ENCODE measurements around the gene ARPP21.

The ARPP21 gene

GRCh38 chr3:35751207-35751606, 111.9 kb downstream of the ARPP21 start:
- H3F3A ChIP-seq (ENCODE audit: control insufficient read depth, insufficient read depth): no peaks in the 10 kb centered on the region
- no peaks in the 10 kb centered on the region for H3K9me3 ChIP-seq (ENCODE audit: control insufficient read depth, insufficient read depth, low read length)
- no peaks in the 10 kb centered on the region for H3K36me3 ChIP-seq (ENCODE audit: control insufficient read depth, low read length)
- H3K4me3 ChIP-seq (ENCODE audit: low read length): no peak overlapping the region
- H3K4me1 ChIP-seq (ENCODE audit: control insufficient read depth, low read length): no peaks in the 10 kb centered on the region
- H3K27ac ChIP-seq (ENCODE audit: low read depth, low read length): no peak overlapping the region
- no peaks in the 10 kb centered on the region for H3K9me2 ChIP-seq (replicated peaks; ENCODE audit: control insufficient read depth, low read length)
- TF ChIP-seq, protein P1, sequence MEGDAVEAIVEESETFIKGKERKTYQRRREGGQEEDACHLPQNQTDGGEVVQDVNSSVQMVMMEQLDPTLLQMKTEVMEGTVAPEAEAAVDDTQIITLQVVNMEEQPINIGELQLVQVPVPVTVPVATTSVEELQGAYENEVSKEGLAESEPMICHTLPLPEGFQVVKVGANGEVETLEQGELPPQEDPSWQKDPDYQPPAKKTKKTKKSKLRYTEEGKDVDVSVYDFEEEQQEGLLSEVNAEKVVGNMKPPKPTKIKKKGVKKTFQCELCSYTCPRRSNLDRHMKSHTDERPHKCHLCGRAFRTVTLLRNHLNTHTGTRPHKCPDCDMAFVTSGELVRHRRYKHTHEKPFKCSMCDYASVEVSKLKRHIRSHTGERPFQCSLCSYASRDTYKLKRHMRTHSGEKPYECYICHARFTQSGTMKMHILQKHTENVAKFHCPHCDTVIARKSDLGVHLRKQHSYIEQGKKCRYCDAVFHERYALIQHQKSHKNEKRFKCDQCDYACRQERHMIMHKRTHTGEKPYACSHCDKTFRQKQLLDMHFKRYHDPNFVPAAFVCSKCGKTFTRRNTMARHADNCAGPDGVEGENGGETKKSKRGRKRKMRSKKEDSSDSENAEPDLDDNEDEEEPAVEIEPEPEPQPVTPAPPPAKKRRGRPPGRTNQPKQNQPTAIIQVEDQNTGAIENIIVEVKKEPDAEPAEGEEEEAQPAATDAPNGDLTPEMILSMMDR (IDR thresholded peaks at IDR 0.05; ENCODE audit: low read depth, low read length, poor library complexity, severe bottlenecking): no peak
- TF ChIP-seq EZH2phosphoT487 (IDR thresholded peaks at IDR 0.05; ENCODE audit: borderline replicate concordance, low read length): no peak
- H4K20me1 ChIP-seq (ENCODE audit: control insufficient read depth, insufficient read depth, low read depth, low read length): no peaks in the 10 kb centered on the region
- H3K27me3 ChIP-seq (ENCODE audit: control insufficient read depth, low read length): no peaks in the 10 kb centered on the region
- H3K79me2 ChIP-seq (ENCODE audit: control insufficient read depth, low read length): no peaks in the 10 kb centered on the region
- no peak overlapping the region for H3K4me2 ChIP-seq (ENCODE audit: low read length)

DNA sequence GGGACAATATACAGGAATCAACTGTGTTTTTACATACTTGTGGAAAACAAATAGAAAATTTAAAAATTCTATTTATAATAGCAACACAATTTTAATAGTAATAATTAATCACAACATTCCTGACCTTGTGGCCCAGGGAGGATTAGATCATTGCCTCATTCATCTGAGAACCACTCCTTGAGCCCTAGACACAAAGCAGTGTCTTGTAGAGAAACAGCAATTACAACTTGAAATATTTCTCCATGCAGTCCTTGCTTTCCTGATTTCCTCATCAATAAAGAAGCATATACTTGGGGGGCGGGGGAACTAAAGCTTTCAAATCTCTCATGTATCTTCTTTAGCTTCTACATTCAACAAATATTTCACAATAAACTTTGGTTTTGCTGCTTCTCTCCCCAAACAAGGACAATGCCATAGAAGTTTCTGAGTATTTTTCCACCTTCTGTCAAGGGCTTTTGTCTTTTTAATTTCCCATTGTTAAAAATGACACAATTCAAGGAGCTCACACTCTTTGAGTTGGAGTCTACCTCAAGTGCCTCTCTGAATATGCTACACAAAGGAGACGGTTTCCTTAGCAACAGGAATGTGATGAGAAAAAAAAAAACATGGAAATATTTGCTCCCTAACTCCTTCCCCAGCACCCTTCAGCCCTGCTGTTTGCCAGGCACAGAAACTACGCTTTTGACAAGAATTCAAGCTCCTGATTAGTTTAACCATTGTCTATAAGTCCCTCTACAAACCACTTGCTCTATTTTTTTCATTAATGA, 118.8 kb downstream of the ARPP21 start:
- Histone ChIP-seq H3K9me3 (ENCODE audit: control insufficient read depth, insufficient read depth, low read length) (no peaks in the 10 kb centered on the region), H3K27ac (ENCODE audit: low read depth, low read length) (no peak overlapping the region), H3K36me3 (ENCODE audit: control insufficient read depth, low read length) (no peaks in the 10 kb centered on the region), H3K4me3 (ENCODE audit: low read length) (no peak overlapping the region), H3K4me2 (ENCODE audit: low read length) (no peak overlapping the region), H3K4me1 (ENCODE audit: control insufficient read depth, low read length) (no peaks in the 10 kb centered on the region), H3F3A (ENCODE audit: control insufficient read depth, insufficient read depth) (no peaks in the 10 kb centered on the region), H3K79me2 (ENCODE audit: control insufficient read depth, low read length) (no peaks in the 10 kb centered on the region), H3K27me3 (ENCODE audit: control insufficient read depth, low read length) (no peaks in the 10 kb centered on the region), H4K20me1 (ENCODE audit: control insufficient read depth, insufficient read depth, low read depth, low read length) (no peaks in the 10 kb centered on the region), H3K9me2 (replicated peaks; ENCODE audit: control insufficient read depth, low read length) (no peaks in the 10 kb centered on the region)
- TF ChIP-seq, protein P1 (IDR thresholded peaks at IDR 0.05; ENCODE audit: low read depth, low read length, poor library complexity, severe bottlenecking): no peak
- no peak for TF ChIP-seq EZH2phosphoT487 (IDR thresholded peaks at IDR 0.05; ENCODE audit: borderline replicate concordance, low read length)

GRCh38 chr3:35760146-35760545, 120.8 kb downstream of the ARPP21 start:
- Histone ChIP-seq H3K36me3 (ENCODE audit: control insufficient read depth, low read length) (no peaks in the 10 kb centered on the region), H3K9me2 (replicated peaks; ENCODE audit: control insufficient read depth, low read length) (no peaks in the 10 kb centered on the region), H3K27me3 (ENCODE audit: control insufficient read depth, low read length) (no peaks in the 10 kb centered on the region), H4K20me1 (ENCODE audit: control insufficient read depth, insufficient read depth, low read depth, low read length) (no peaks in the 10 kb centered on the region), H3K4me1 (ENCODE audit: control insufficient read depth, low read length) (no peaks in the 10 kb centered on the region), H3K27ac (ENCODE audit: low read depth, low read length) (no peak overlapping the region), H3F3A (ENCODE audit: control insufficient read depth, insufficient read depth) (no peaks in the 10 kb centered on the region), H3K9me3 (ENCODE audit: control insufficient read depth, insufficient read depth, low read length) (no peaks in the 10 kb centered on the region), H3K4me3 (ENCODE audit: low read length) (no peak overlapping the region), H3K4me2 (ENCODE audit: low read length) (no peak overlapping the region), H3K79me2 (ENCODE audit: control insufficient read depth, low read length) (no peaks in the 10 kb centered on the region)
- TF ChIP-seq EZH2phosphoT487 (IDR thresholded peaks at IDR 0.05; ENCODE audit: borderline replicate concordance, low read length): no peak
- TF ChIP-seq, protein P1 (IDR thresholded peaks at IDR 0.05; ENCODE audit: low read depth, low read length, poor library complexity, severe bottlenecking): no peak

Data from DOHH2 (cell line).